Activated CD4-positive, alpha-beta T cell treated with anti-CD3 and anti-CD28 coated beads, Interleukin-2, amount 50 U/mL, for 24 hours (primary cell): ENCODE data around the gene KANSL1L.

Experiments used
- DNase-seq, 2 donors: peaks; one replicate each; pipeline ENCODE4 v3.0.0-alpha.2; 2020; ENCODE audit warnings: low read depth in 1 of 2, low spot score in 1 of 2

Gene KANSL1L

DNA sequence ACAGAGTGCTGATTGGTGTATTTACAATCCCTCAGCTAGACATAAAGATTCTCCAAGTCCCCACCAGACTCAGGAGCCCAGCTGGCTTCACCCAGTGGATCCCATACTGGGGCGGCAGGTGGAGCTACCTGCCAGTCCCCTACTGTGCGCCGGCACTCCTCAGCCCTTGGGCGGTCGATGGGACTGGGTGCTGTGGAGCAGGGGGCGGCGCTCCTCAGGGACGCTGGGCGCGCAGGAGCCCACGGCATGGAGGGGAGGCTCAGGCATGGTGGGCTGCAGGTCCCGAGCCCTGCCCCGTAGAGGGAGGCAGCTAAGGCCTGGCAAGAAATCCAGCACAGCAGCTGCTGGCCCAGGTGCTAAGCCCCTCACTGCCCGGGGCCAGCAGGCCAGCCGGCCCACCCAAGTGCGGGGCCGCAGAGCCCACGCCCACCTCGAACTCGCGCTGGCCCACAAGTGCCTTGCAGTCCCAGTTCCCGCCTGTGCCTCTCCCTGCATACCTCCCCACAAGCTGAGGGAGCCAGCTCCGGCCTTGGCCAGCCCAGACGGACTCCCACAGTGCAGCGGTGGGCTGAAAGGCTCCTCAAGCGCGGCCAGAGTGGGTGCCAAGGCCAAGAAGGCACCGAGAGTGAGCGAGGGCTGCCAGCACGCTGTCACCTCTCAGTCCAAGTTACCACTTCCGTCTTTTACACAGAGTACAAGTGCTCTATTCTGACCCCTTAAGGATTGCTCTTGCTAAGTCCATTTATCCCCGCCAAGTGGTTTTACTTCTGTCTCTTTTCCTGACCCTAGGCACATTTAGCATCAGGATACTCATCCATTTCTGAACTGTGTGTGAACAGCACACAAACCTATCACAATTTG is 170.5 kb downstream of the KANSL1L start:
- no peak for DNase-seq

DNA sequence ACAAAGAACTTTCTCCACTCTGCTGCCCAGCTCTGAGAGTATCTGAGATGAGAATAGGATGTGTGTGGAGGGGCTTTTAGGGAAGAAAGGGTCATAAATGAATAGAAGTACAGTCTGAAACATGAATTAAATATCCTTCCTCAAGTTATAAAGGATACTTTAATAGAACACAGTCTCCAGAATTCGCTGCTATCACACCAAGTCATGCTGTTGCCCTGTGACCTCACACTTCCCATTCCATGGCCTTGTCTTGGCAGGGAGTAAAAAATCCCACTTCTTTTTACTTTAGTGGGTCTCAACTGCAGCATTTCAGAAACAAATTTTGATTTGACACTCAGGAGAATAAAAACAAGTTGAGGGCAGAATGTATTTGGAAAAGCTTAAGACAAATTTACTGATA is 172.6 kb downstream of the KANSL1L start:
- no peak for DNase-seq

DNA sequence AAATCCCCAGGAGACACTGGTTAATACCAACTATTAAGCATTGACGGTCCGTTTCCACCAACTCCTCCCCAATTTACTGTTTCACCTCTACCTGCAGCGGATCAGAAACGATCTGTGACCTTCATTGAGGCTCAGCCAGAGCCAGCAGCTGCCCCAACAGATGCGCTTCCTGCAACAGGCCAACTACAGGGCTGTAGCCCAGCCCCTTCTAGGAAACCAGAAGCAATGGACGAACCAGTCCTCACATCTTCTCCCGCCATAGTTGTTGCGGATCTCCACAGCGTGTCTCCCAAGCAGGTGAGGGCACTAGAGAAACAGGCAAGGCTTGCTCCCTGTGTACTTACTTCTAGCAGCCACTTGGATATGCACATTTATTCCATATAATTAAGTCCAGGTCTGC is 177.2 kb downstream of the KANSL1L start:
- DNase-seq = no peak

DNA sequence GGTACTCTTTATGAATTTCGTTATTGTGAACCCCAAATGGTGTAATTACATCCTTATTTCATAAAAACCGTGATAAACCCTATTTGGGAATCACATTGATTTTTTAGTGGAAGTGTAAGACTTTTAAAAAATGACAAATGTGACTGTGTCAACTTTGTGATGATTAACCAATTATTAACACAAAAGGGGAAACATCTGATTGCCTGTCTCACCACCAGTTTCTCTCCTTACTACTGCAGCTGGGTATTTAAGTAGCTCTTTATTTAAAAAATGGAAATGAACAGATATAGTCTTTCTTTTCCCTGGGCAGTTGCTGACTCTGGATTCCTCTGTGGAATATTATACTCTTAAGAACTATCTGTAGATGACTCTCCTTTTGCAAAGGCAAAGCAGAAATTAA is 180.4 kb downstream of the KANSL1L start:
- no peak for DNase-seq

DNA sequence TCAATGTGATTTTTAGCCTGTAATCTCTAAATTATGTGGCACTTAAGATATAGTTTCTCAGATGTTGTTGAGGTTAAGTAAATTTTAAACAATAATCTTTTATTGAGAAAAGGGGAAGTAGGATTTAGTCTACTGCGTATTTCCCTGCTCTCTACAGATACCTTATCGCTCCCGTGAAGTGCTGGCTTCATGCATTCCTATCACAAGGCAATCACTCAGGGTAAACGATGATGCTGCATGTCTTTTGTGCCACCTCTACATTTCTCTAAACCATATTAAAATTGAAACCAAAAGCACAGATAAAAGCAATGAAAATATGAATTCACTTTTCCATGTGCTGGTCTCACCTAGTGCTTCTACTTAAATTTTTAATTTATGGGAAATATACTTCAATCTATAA is 183.2 kb downstream of the KANSL1L start:
- DNase-seq = no peak

DNA sequence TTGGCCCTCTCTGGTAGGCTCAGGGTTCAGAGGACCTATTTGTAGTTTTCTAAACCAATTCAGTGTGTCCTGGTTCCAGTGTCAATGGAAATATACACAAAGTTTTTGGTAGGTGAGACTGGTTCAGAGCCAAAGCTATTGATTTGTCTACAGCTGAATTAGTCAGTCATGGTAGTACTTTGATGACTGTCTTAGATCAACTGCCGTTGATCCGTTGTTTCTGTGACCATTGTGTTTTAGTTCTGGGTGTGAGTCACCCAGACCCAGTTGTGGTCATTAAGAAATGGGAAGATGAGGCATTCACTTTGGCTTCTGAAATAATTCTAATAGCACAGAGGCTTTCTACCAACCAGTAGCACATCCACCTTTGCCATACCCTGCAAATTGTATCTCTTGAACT is 184.8 kb downstream of the KANSL1L start:
- no peak for DNase-seq

DNA sequence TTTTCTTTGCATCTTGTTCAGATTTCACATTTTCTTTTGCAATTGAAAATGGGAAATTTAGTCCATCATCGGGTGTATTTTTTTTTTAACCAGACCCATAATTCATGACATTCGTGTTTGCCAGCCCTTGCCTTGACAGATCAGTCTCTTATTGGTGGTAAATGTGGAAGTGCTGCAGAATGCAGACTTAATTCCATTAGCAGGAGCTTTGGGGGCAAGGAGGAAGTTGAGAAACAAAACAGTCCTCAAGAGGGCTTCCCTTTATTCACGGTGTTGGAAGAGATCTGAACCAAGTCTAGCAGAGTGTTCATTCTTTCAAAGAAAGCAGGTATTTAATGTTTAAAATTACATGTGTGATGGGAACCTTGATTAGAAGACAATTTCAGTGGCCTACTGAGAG is 185.3 kb downstream of the KANSL1L start:
- no peak for DNase-seq

DNA sequence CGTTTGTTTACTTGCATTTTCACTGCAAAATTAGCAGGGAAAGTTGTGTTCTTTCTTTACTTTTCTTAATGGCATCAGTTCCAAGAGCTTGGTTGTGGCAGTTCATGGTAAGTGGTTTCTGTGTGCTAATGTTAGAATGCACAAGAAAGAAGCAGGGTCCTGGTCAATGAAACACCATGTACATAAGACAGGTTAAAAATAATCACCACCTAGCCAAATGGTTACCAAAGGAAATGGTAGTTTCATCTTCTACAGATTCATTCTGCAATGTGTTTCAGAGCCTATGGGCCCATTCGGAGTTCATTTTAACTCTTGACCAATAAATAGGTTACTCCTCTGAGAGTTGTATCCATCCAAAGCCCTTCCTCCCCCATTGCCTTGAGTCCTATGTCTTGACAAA is 186.9 kb downstream of the KANSL1L start:
- DNase-seq = no peak

DNA sequence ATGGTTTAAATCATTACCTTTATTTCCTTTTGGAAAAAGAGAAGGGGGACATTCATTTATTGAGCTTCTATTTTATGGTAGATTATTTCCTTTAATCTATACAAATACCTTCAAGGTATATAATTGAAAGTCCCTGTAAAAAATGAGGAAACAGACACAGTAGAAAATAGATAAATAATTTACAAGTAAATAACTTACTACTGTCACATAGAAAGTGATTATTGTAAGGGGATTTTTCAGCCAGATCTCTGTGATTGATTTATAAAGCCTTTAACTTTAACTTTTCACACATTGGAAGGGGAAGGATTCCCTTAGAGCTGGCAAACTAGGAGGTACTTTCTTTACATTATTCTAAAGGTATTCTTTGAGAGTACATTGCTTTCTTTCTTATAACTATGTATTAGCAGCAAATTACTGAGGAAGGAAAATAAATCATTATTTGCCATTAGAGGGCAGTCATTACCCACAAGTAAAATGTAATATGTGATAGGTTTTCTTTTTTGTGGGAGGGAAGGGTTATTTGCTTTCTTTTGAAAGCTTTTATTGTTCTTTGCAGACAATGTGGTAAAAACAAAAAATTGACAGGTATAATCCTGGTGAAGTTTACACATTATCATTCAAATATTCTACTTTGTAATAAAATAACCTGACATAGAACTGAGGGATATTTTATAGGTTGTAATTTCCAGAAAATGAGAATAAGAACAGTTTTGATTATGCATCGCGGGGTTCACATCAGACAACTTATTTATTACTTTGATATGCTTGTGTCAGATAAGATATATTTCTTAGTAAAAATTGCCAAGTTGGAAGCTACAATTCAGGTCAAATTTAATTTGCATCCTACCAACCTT is 193.6 kb downstream of the KANSL1L start:
- DNase-seq = no peak

DNA sequence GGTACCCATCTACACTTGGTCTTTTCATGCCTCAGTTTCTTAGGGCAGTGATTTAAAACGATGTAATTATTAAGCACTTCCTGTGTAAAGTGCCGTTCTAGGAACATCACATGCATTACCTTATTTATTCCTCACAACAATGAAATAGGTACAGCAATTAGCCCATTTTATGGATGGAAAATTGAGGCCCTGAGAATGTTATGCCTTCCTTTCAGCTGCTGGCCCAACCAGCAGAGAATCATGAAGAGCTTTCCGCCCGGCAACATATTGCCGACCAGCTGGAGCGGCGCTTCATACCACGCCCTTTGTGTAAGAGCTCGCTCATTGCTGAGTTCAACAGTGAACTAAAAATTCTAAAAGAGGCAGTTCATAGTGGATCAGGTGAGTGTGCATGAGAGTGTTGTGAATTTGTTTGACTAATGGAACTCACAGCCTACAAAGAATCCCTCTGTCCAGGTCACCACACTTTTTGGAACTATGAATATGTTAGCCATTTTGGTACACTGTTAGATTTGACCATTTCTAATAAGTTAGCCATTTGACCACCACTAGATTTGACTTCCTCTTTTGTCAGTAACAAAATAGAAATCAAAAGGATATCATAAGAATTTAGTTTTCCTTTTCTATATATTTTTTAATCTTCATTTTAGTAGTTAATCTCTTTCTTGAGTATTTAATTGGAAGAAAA is 194.4 kb downstream of the KANSL1L start:
- DNase-seq = no peak

DNA sequence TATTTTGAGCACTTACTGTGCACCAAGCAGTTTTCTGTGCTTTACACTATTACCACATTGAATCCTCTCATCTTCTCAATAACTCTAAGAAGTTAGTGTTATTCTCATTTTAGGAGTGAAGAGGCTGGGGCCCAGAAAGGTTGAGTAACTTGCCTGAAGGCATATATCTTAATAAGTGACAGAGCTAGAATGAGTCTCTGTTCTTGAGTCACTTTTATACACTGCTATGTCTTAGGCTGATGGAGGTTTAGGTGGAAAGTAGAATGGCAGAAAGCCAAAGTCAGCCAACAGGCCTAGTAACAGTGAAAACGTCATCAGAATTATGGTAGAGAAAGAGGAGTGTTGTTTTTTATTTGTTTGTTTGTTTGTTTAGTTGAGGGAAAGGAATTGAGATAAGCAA is 196.6 kb downstream of the KANSL1L start:
- no peak for DNase-seq

DNA sequence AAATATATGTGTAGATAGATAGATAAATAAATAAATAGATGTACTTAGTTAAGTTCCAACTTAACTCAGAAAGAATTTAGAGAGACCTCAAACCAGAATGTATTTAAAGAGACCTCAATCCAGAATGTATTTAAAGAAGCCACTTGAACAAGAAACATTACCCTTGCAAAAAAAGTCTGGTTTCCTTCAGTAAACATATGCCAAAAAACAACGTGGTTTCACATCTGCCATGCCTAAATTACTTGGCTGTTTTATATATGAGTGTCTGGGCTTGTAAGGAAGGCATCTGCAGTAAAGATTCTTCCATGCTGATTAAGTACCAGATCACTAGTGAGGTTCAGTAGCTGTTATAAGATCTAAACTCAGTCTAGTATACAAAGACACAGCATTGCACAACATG is 197.9 kb downstream of the KANSL1L start:
- DNase-seq = no peak
